OCI-M1 (cell line): ENCODE data around the gene HIF1A.
"Not testable (repeated sequence)": the region's sequence is repeated elsewhere in the genome, so short reads cannot be mapped to it uniquely, and the experiment has no call there.

ENCODE experiments used
- DNase-seq: peaks from one replicate; lab custom pipeline; 2025; lab: John Stamatoyannopoulos, UW

Gene HIF1A

GRCh38 chr14:61673305-61673704 is 22.0 kb upstream of the HIF1A start:
- no peak for DNase-seq

- no peak for DNase-seq
These were observed 20.0 kb upstream of the HIF1A start for GRCh38 chr14:61675291-61675690.

GRCh38 chr14:61677479-61677878 is 17.8 kb upstream of the HIF1A start:
- DNase-seq = no peak

- DNase-seq = no peak
These were observed 16.3 kb upstream of the HIF1A start for GRCh38 chr14:61678975-61679374.

- DNase-seq = no peak
These were observed 13.9 kb upstream of the HIF1A start for GRCh38 chr14:61681413-61681812.

GRCh38 chr14:61683108-61683507 is 12.2 kb upstream of the HIF1A start:
- DNase-seq = no peak

GRCh38 chr14:61690039-61690438 is 5.3 kb upstream of the HIF1A start:
- DNase-seq = no peak

GRCh38 chr14:61690982-61691381 is 4.3 kb upstream of the HIF1A start:
- DNase-seq = no peak

- no peak for DNase-seq
These were observed 3.8 kb upstream of the HIF1A start for GRCh38 chr14:61691495-61691894.

- DNase-seq = no peak
These were observed 1.3 kb upstream of the HIF1A start for GRCh38 chr14:61694039-61694438.

GRCh38 chr14:61695695-61696527 is 598 bp downstream of the HIF1A start:
- peak; percentile 45 for DNase-seq

GRCh38 chr14:61696753-61697318 is 1.5 kb downstream of the HIF1A start:
- no peak for DNase-seq

- peak; percentile 46 for DNase-seq
These were observed 3.1 kb downstream of the HIF1A start for GRCh38 chr14:61698206-61698980.

GRCh38 chr14:61699027-61699426 is 3.7 kb downstream of the HIF1A start:
- no peak for DNase-seq

- no peak for DNase-seq
These were observed 5.0 kb downstream of the HIF1A start for GRCh38 chr14:61700104-61700886.

GRCh38 chr14:61701946-61702345 is 6.6 kb downstream of the HIF1A start:
- DNase-seq = no peak

- DNase-seq = no peak
These were observed 8.2 kb downstream of the HIF1A start for GRCh38 chr14:61703342-61704129.

GRCh38 chr14:61704554-61704953 is 9.2 kb downstream of the HIF1A start:
- DNase-seq = no peak

- no peak for DNase-seq
These were observed 9.7 kb downstream of the HIF1A start for GRCh38 chr14:61705017-61705416.

- no peak for DNase-seq
These were observed 10.9 kb downstream of the HIF1A start for GRCh38 chr14:61706096-61706690.

GRCh38 chr14:61707774-61708173 is 12.5 kb downstream of the HIF1A start:
- not testable (repeated sequence) for DNase-seq
